HCT116 (cell line): ENCODE results near the gene GP1BB. TPM values are rescaled to one million over a fixed set of nuclear protein-coding genes. Genes with fewer than 3 reads are reported as not detected.

Source experiments
- ATAC-seq: fragments of 200-7000 bp; cut with Tn5 transposase; 2 replicates; pipeline ENCODE4 v1.9.1; 2020; ENCODE audit warnings: mild to moderate bottlenecking, moderate library complexity
- BruUV-seq: library from RNA; stranded (reverse); fragments of 400-500 nt; replicated peaks from 2 replicates; lab custom pipeline; 2021; lab: Mats Ljungman, UMichigan
- CTCF ChIA-PET: fragments of 300-600 bp; sonication (Branson Sonifier 250); formaldehyde crosslinking; loops from one replicate; lab custom pipeline; 2021; ENCODE audit warnings: antibody characterized with exemption; lab: Charles Lee
- POLR2A ChIA-PET: fragments of 300-600, 350-600 bp; sonication (Branson Sonifier 250); formaldehyde crosslinking; loops from one replicate; lab custom pipeline; 2021; ENCODE audit warnings: antibody characterized with exemption; lab: Charles Lee
- RAD21 ChIA-PET, 2 experiments: fragments of 300-600 bp; sonication (Branson Sonifier 250); formaldehyde crosslinking; loops; one replicate each; lab custom pipeline; 2023; ENCODE audit warnings: low total read pairs in 2 of 2; ENCODE audit not compliant: uncharacterized antibody in 2 of 2, unreplicated experiment in 2 of 2, low non-redundant PET in 1 of 2; lab: Charles Lee
- DNase-seq: peaks from one replicate; pipeline ENCODE4 v3.0.0-alpha.2; 2010; ENCODE audit warnings: low read depth, low spot score
- H2AFZ ChIP-seq: fragments of 200-600 bp; shearing (Covaris generic), sonication (generic); 2 replicates; pipeline ENCODE4 v1.6.1; 2017; ENCODE audit warnings: low read depth, mixed run types, mixed read lengths, antibody characterized with exemption, low read length; ENCODE audit not compliant: poor library complexity, severe bottlenecking
- H3K27ac ChIP-seq: 2 replicates; pipeline ENCODE4 v1.5.1; 2012; ENCODE audit warnings: low read depth, low read length
- H3K27me3 ChIP-seq: fragments of 200-600 bp; sonication (generic); 2 replicates; pipeline ENCODE4 v1.6.1; 2016; ENCODE audit warnings: mixed run types, low read length, mixed read lengths; ENCODE audit not compliant: insufficient read depth
- H3K36me3 ChIP-seq, 2 experiments: fragments of 200-500 bp in 1 of 2; fragments of 200-600 bp in 1 of 2; sonication (Bioruptor generic) in 1 of 2; sonication (generic) in 1 of 2; 2 replicates each; pipeline versions ENCODE4 v1.5.1 to v1.6.1; 2014 to 2016; ENCODE audit warnings: low read length in 2 of 2, inconsistent platforms in 1 of 2, mixed read lengths in 1 of 2, mixed run types in 1 of 2; ENCODE audit not compliant: insufficient read depth in 2 of 2, control insufficient read depth in 1 of 2
- H3K4me1 ChIP-seq, 2 experiments: fragments of 200-600 bp in 1 of 2; sonication (generic) in 1 of 2; 2 replicates each; pipeline versions ENCODE4 v1.5.1 to v1.6.1; 2012 to 2017; ENCODE audit warnings: low read length in 2 of 2, inconsistent platforms in 1 of 2, mild to moderate bottlenecking in 1 of 2, mixed read lengths in 1 of 2, mixed run types in 1 of 2, moderate library complexity in 1 of 2; ENCODE audit not compliant: insufficient read depth in 2 of 2, control insufficient read depth in 1 of 2
- H3K4me2 ChIP-seq: fragments of 200-600 bp; sonication (generic); 2 replicates; pipeline ENCODE4 v1.6.1; 2017; ENCODE audit warnings: mixed run types, low read length, mixed read lengths
- H3K4me3 ChIP-seq, 2 experiments: fragments of 200-600 bp in 1 of 2; sonication (generic) in 1 of 2; replicated peaks in 1 of 2; 2 replicates each; pipeline ENCODE4 v1.5.1; 2011 to 2016; ENCODE audit warnings: low read length in 2 of 2, control low read depth in 1 of 2, low read depth in 1 of 2, mild to moderate bottlenecking in 1 of 2, mixed read lengths in 1 of 2, mixed run types in 1 of 2
- H3K79me2 ChIP-seq: fragments of 200-600 bp; sonication (generic); 2 replicates; pipeline ENCODE4 v1.6.1; 2017; ENCODE audit warnings: mild to moderate bottlenecking, mixed run types, low read length, moderate library complexity, mixed read lengths; ENCODE audit not compliant: insufficient read depth
- H3K9ac ChIP-seq: fragments of 200-600 bp; sonication (generic); 2 replicates; pipeline ENCODE4 v1.6.1; 2016; ENCODE audit warnings: low read length, mixed read lengths
- H3K9me2 ChIP-seq: fragments of 200-600 bp; sonication (generic), shearing (Covaris generic); 2 replicates; pipeline ENCODE4 v1.6.1; 2017; ENCODE audit warnings: mixed run types, mild to moderate bottlenecking, moderate library complexity; ENCODE audit not compliant: insufficient read depth
- H3K9me3 ChIP-seq, 2 experiments: fragments of 200-500 bp in 1 of 2; fragments of 200-600 bp in 1 of 2; sonication (Bioruptor generic) in 1 of 2; sonication (generic) in 1 of 2; 2 replicates each; pipeline ENCODE4 v1.6.1; 2014 to 2017; ENCODE audit warnings: low read length in 2 of 2, mixed read lengths in 2 of 2, inconsistent platforms in 1 of 2, low read depth in 1 of 2, mild to moderate bottlenecking in 1 of 2, mixed run types in 1 of 2, moderate library complexity in 1 of 2; ENCODE audit not compliant: control insufficient read depth in 1 of 2, insufficient read depth in 1 of 2
- H4K20me1 ChIP-seq: fragments of 200-600 bp; sonication (generic), shearing (Covaris generic); 2 replicates; pipeline ENCODE4 v1.6.1; 2017; ENCODE audit warnings: mixed run types, mild to moderate bottlenecking, moderate library complexity; ENCODE audit not compliant: insufficient read depth
- CBX3 ChIP-seq: IDR thresholded peaks from 2 replicates; pipeline ENCODE4 v1.6.1; 2012; ENCODE audit warnings: low read depth
- CTCF ChIP-seq, 3 experiments: fragments of 200-600 bp in 1 of 3; sonication (generic) in 1 of 3; IDR thresholded peaks in 2 of 3; conservative IDR thresholded peaks in 1 of 3; 2 replicates each; pipeline ENCODE4 v1.5.1; 2012 to 2017; ENCODE audit warnings: low read depth in 2 of 3, low read length in 2 of 3, antibody characterized with exemption in 1 of 3, borderline replicate concordance in 1 of 3, control low read depth in 1 of 3, mild to moderate bottlenecking in 1 of 3, mixed read lengths in 1 of 3, mixed run types in 1 of 3, moderate library complexity in 1 of 3; ENCODE audit not compliant: insufficient read depth in 1 of 3
- EGR1 ChIP-seq: IDR thresholded peaks from 2 replicates; pipeline ENCODE4 v1.6.1; 2012; ENCODE audit warnings: low read depth
- EZH2 ChIP-seq: fragments of 200-600 bp; sonication (generic); IDR thresholded peaks from 2 replicates; pipeline ENCODE4 v1.6.1; 2017; ENCODE audit warnings: antibody characterized with exemption, mixed run types
- FOSL1 ChIP-seq: IDR thresholded peaks from 2 replicates; pipeline ENCODE4 v1.6.1; 2012; ENCODE audit warnings: low read depth
- MAX ChIP-seq: IDR thresholded peaks from 2 replicates; pipeline ENCODE4 v1.6.1; 2012
- POLR2AphosphoS5 ChIP-seq: IDR thresholded peaks from 2 replicates; pipeline ENCODE4 v1.6.1; 2011; ENCODE audit warnings: mild to moderate bottlenecking, low read depth, low read length, moderate library complexity
- REST ChIP-seq: IDR thresholded peaks from 2 replicates; pipeline ENCODE4 v1.6.1; 2012; ENCODE audit warnings: low read depth
- SIN3A ChIP-seq: IDR thresholded peaks from 2 replicates; pipeline ENCODE4 v1.6.1; 2012; ENCODE audit warnings: low read depth
- SP1 ChIP-seq: IDR thresholded peaks from 2 replicates; pipeline ENCODE4 v1.6.1; 2012; ENCODE audit warnings: low read depth
- TCF7L2 ChIP-seq: IDR thresholded peaks from 2 replicates; pipeline ENCODE4 v1.7.0; 2011; ENCODE audit warnings: borderline replicate concordance, inconsistent platforms; ENCODE audit not compliant: insufficient read depth, insufficient read length; ENCODE audit errors: extremely low read depth
- YY1 ChIP-seq: IDR thresholded peaks from 2 replicates; pipeline ENCODE4 v1.6.1; 2011; ENCODE audit warnings: low read length, low read depth, moderate library complexity, mild to moderate bottlenecking; ENCODE audit not compliant: insufficient replicate concordance; ENCODE audit errors: extremely low read depth
- ZBTB33 ChIP-seq: IDR thresholded peaks from 2 replicates; pipeline ENCODE4 v1.6.1; 2011; ENCODE audit warnings: mild to moderate bottlenecking, low read length, moderate library complexity; ENCODE audit not compliant: insufficient replicate concordance; ENCODE audit errors: extremely low read depth
- ZNF274 ChIP-seq: fragments of 200-500 bp; sonication (Bioruptor generic); IDR thresholded peaks from 2 replicates; pipeline ENCODE4 v1.6.1; 2014; ENCODE audit warnings: mild to moderate bottlenecking, low read depth, low read length, inconsistent platforms
- intact Hi-C: fragments of 100-400 bp; cut with micrococcal nuclease; formaldehyde crosslinking; loops from 2 replicates; pipeline ENCODE4 v1.10.0; 2022
- total RNA-seq: library from RNA; stranded (reverse); gene quantifications from one replicate; pipeline ENCODE4 v1.2.1, GENCODE V29; 2021; ENCODE audit not compliant: unreplicated experiment

Gene GP1BB
- total RNA-seq, 1 experiment from 2014 or later: 4.8 TPM

- H3K9me2 ChIP-seq: no peaks in the 10 kb centered on the region
- TF ChIP-seq SP1: no peak
- no peak for TF ChIP-seq TCF7L2
- TF ChIP-seq FOSL1: no peak
- no peak for TF ChIP-seq EGR1
- TF ChIP-seq ZBTB33: no peak
- TF ChIP-seq YY1: no peak
- TF ChIP-seq SIN3A: no peak
- TF ChIP-seq REST: no peak
- TF ChIP-seq CBX3: no peak
- TF ChIP-seq CTCF (IDR thresholded peaks at IDR 0.05 in 2 of 3, conservative IDR thresholded peaks at IDR 0.05 in 1 of 3; ENCODE audit: borderline replicate concordance in 1 of 3, insufficient read depth in 1 of 3, low read depth in 2 of 3, low read length in 2 of 3): no peak
- TF ChIP-seq POLR2AphosphoS5: no peak
- no peak for TF ChIP-seq MAX
- no peak for TF ChIP-seq ZNF274
- no peak for TF ChIP-seq EZH2
- intact Hi-C loops: no loop called here
- H3K4me3 ChIP-seq: no peak overlapping the region
- no peaks in the 10 kb centered on the region for H3K79me2 ChIP-seq
- H3K36me3 ChIP-seq: no peaks in the 10 kb centered on the region; a peak in 1 of 4 replicates
- ChIA-PET CTCF (interaction anchor here (1.1 kb wide), 1 partner anchor 10 kb away, joined by 3 read pairs; no protein-coding TSS in a partner anchor), POLR2A (interaction anchor here (0.8 kb wide), 1 partner anchor 88 kb away, joined by 3 read pairs; no protein-coding TSS in a partner anchor), RAD21 (no interaction called here)
- BruUV-seq: TSS peak; percentile 41
- no peak for ATAC-seq
- no peak for DNase-seq
- no peaks in the 10 kb centered on the region for H3K9me3 ChIP-seq
- H3K9ac ChIP-seq: no peak overlapping the region
- no peak overlapping the region for H3K27ac ChIP-seq
- H3K27me3 ChIP-seq: no peaks in the 10 kb centered on the region
- no peak overlapping the region for H2AFZ ChIP-seq
- no peaks in the 10 kb centered on the region for H4K20me1 ChIP-seq
- no peak overlapping the region for H3K4me2 ChIP-seq
- peaks cover 17 to 31% of the 10 kb centered on the region in 2 experiments for H3K4me1 ChIP-seq
These were observed 3.0 kb upstream of the GP1BB start for GRCh38 chr22:19720150-19720827.
